Skeletal muscle satellite cell (primary cell): ENCODE data around the gene CNTNAP2.

Source experiments
- H3K27me3 ChIP-seq: 2 replicates; pipeline ENCODE4 v1.7.0; 2013; ENCODE audit warnings: low read length; ENCODE audit not compliant: control insufficient read depth, insufficient read depth
- H3K36me3 ChIP-seq: 2 replicates; pipeline ENCODE4 v1.7.0; 2013; ENCODE audit warnings: mild to moderate bottlenecking, control low read depth, low read length; ENCODE audit not compliant: insufficient read depth
- H3K4me1 ChIP-seq: 2 replicates; pipeline ENCODE4 v1.7.0; 2013; ENCODE audit warnings: low read length; ENCODE audit not compliant: control insufficient read depth, insufficient read depth
- H3K4me2 ChIP-seq: 2 replicates; pipeline ENCODE4 v1.7.0; 2013; ENCODE audit warnings: mild to moderate bottlenecking, low read length
- H3K4me3 ChIP-seq: 2 replicates; pipeline ENCODE4 v1.7.0; 2013; ENCODE audit warnings: low read length
- H3K9ac ChIP-seq: 2 replicates; pipeline ENCODE4 v1.7.0; 2013; ENCODE audit warnings: mild to moderate bottlenecking, low read depth, low read length, moderate library complexity
- H3K9me3 ChIP-seq: replicated peaks from 2 replicates; pipeline ENCODE4 v1.7.0; 2013; ENCODE audit warnings: mild to moderate bottlenecking, control low read depth, low read length

Gene CNTNAP2

DNA sequence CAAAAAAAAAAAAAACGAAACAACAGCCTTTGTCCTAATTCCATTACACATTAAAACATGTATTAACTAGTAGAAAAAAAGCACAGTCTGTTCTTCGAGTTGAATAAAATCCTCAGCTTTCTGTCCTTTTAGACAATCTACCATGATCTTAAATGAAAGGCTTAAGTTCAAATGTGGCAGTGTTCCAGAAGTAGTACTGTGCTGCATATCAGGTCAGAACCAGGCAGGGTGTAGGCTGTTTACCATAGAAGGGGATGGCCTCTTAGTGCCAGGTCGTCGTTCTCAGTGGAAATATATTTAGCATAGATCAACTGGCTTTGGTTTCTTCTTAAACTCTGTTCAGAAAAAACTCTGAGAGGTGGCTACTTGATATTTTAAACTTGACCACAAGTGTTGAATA lies 612.0 kb downstream of the CNTNAP2 start:
- Histone ChIP-seq H3K4me3 (no peak overlapping the region), H3K27me3 (no peaks in the 10 kb centered on the region), H3K4me2 (no peak overlapping the region), H3K9me3 (peaks cover 3% of the 10 kb centered on the region), H3K9ac (no peak overlapping the region), H3K4me1 (no peaks in the 10 kb centered on the region), H3K36me3 (no peaks in the 10 kb centered on the region)

DNA sequence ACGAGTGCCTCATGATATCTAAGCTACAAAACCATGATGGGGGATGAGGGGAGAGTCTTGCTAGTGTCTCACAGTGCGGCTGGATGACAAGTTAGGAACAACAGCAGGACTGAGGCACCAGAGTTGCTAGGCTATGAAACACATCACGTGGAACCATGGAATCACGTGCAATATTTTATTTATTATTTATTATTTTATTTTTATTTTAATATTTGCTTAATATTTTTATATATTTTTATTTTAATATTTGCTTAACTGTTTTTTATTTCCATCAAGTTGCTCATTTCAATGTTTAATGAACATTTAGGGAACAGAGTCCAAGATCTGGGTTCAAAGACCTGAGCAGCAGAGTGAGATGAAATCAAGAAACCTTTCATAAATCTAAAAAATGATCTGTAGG lies 614.6 kb downstream of the CNTNAP2 start:
- H3K9me3 ChIP-seq = peaks cover 3% of the 10 kb centered on the region
- H3K4me2 ChIP-seq = no peak overlapping the region
- no peaks in the 10 kb centered on the region for H3K27me3 ChIP-seq
- H3K9ac ChIP-seq = no peak overlapping the region
- no peaks in the 10 kb centered on the region for H3K4me1 ChIP-seq
- no peak overlapping the region for H3K4me3 ChIP-seq
- H3K36me3 ChIP-seq = no peaks in the 10 kb centered on the region

DNA sequence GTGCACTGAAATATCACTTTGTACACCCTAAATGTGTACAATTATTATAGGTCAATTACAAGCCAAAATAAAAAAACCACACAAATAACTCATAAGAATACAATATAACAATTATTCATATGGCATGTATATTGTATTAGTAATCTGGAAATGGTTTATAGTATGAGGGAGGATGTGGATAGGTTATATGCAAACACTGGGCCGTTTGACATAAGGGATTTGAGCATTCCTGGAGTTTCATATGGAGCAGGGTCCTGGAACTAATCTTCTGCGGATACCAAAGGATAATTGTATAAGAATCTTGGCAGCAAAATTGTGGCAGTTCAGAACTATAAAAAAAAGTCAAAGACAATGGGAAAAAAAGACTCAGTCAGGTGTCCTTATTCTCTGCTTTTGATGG lies 619.4 kb downstream of the CNTNAP2 start:
- no peak overlapping the region for H3K4me2 ChIP-seq
- no peaks in the 10 kb centered on the region for H3K36me3 ChIP-seq
- H3K27me3 ChIP-seq = no peaks in the 10 kb centered on the region
- H3K9me3 ChIP-seq = peaks cover 6% of the 10 kb centered on the region
- H3K9ac ChIP-seq = no peak overlapping the region
- H3K4me1 ChIP-seq = no peaks in the 10 kb centered on the region
- no peak overlapping the region for H3K4me3 ChIP-seq

DNA sequence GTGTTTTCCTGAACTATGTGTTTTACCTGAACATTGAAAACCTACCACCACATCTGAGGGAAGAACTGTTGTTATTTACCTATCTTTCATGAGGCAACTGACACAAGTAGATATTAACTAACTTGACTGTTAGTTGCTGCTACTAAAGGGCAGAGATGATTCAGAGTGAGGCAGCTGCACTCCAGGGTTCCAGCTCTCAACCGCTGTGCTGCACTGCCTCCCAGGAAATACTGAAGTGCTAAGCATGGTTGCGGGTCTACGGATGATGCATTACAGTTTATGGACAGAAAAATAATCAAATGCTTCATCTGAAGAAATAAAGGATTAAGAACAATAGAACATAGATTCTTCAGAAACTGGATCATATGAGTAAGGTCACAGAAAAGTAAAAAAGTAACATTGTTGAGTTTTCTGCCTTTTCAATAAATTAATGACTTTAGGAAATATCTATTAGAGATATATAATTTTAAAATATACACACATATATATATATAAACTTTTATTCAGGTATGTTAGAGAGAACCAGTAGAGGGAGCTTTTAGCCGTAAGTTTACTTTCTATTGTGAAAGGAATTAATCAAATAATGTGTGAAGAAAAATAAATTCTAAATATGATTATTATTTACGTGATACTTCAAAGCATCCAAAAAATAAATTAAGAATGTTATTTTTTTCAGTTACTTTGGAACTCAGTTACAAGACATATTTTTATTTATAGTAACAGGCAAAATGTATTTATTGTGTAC lies 620.0 kb downstream of the CNTNAP2 start:
- H3K9me3 ChIP-seq = peaks cover 11% of the 10 kb centered on the region
- H3K4me2 ChIP-seq = no peak overlapping the region
- no peaks in the 10 kb centered on the region for H3K4me1 ChIP-seq
- H3K27me3 ChIP-seq = no peaks in the 10 kb centered on the region
- H3K9ac ChIP-seq = no peak overlapping the region
- no peak overlapping the region for H3K4me3 ChIP-seq
- no peaks in the 10 kb centered on the region for H3K36me3 ChIP-seq

DNA sequence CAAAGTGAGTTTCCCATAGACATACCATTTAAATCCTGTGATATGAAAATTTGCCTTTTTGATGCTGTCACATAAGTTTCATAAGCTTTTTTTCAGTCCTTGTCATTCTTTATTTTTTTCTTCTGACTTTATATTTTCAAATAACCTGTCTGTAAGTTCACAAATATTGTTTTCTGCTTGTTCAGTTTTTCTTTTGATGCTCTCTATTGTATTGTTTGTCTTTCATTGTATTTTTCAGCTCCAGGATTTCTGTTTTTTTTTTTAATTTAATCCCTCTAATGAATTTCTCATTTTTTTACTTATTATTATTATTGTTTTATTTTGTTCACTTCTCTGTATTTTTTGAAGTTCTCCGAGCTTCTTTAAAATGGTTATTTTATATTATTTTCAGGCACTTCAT lies 623.4 kb downstream of the CNTNAP2 start:
- Histone ChIP-seq H3K4me2 (no peak overlapping the region), H3K4me1 (no peaks in the 10 kb centered on the region), H3K9me3 (peaks cover 11% of the 10 kb centered on the region), H3K27me3 (no peaks in the 10 kb centered on the region), H3K36me3 (no peaks in the 10 kb centered on the region), H3K9ac (no peak overlapping the region), H3K4me3 (no peak overlapping the region)

DNA sequence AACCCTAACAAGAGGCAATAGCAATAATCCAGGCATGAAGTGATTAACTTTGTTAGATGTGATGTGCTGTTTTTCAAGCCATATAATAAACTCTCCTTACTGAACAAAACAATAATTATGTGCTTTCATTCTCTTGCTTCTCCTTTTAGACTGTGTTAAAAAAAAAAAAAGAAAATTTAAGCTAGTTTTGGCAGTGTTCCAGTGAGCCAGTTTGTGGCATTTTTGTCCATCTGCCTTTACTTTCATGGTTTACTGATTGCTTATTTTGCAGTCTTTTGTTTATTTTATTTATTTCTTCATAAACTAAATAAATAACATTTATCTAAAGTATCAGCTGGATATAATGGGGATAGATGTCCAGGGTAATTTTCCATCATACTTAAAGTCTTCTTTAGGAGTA lies 625.3 kb downstream of the CNTNAP2 start:
- Histone ChIP-seq H3K4me3 (no peak overlapping the region), H3K4me1 (no peaks in the 10 kb centered on the region), H3K27me3 (no peaks in the 10 kb centered on the region), H3K9ac (no peak overlapping the region), H3K36me3 (no peaks in the 10 kb centered on the region), H3K9me3 (peaks cover 14% of the 10 kb centered on the region), H3K4me2 (no peak overlapping the region)

DNA sequence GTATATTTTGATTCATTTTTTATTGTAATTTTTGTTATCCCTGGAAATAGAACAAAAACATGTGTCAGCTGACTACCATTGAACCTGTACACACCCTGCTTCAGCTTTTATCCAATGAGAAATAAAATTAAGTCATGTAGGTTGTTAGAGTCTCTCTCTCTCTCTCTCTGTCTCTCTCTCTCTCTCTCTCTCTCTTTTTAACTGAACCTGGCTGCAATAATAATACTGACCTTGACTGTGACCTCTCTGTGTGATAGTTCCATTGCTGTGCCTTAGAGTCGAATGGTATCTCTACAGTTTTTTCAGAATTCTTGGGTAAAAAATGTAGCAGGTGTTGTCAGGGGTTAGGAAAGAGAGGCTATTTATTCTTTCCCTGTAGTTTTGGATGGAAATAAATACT lies 637.8 kb downstream of the CNTNAP2 start:
- Histone ChIP-seq H3K27me3 (no peaks in the 10 kb centered on the region), H3K9me3 (no peaks in the 10 kb centered on the region), H3K36me3 (no peaks in the 10 kb centered on the region), H3K4me1 (no peaks in the 10 kb centered on the region), H3K4me2 (no peak overlapping the region), H3K4me3 (no peak overlapping the region), H3K9ac (no peak overlapping the region)

DNA sequence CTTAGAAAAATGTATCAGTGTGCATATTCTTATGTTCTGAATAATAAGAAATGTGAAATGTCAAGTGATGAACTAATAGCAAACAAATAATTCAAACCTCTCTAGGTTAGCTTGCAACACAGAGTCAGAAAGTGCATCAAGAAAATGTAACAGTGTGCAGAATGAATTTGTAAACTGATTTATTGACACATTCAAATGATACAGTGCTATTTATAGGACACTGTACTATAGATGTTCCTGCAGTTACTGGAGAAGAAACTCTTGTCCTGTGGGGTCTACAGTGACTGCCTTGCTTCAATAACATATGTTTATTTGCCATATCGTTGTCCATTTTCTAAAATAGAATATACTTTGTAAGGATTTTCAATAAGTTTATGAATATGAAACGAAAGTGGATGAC lies 639.0 kb downstream of the CNTNAP2 start:
- no peaks in the 10 kb centered on the region for H3K9me3 ChIP-seq
- no peak overlapping the region for H3K4me2 ChIP-seq
- H3K9ac ChIP-seq = no peak overlapping the region
- H3K36me3 ChIP-seq = no peaks in the 10 kb centered on the region
- H3K4me3 ChIP-seq = no peak overlapping the region
- no peaks in the 10 kb centered on the region for H3K4me1 ChIP-seq
- no peaks in the 10 kb centered on the region for H3K27me3 ChIP-seq

DNA sequence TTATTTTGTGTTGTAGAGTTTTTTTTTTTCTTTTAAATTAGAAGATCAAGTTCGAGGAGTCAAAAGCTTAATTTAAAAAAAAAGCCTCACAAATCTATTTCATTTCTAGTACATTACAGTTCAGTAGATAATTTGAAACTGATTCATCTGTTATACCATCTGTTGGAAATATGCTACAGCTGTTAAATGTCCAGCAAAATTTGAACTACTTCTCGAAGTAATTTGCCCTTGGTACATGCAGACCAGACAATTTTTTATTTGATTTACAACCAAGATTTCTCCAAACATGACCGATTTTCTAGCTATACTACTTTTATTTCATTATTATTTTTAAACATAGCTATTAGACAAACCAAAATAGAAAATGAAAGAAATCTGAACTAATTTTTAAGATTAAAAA lies 647.9 kb downstream of the CNTNAP2 start:
- Histone ChIP-seq H3K27me3 (no peaks in the 10 kb centered on the region), H3K9me3 (no peaks in the 10 kb centered on the region), H3K4me1 (no peaks in the 10 kb centered on the region), H3K4me3 (no peak overlapping the region), H3K9ac (no peak overlapping the region), H3K36me3 (no peaks in the 10 kb centered on the region), H3K4me2 (no peak overlapping the region)

DNA sequence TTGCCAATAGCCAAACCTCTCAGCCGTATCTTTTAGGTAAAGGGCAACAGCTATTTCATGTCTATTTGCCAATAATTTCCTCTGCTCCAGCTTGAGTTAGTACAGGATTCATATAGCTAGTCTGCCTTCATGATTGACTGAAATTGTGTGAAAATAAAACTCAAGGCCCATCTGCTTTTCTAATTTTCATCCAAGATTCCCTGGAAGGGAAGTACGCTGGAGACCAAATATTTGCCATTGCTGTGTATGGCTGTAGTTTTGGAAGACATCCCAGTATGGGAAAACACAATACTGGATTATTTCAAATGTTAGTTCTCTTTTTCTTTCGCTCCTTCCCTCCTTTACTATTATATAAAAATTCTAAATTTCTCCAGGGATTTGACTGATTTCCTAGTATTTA lies 652.4 kb downstream of the CNTNAP2 start:
- no peaks in the 10 kb centered on the region for H3K27me3 ChIP-seq
- H3K4me2 ChIP-seq = no peak overlapping the region
- no peaks in the 10 kb centered on the region for H3K4me1 ChIP-seq
- H3K9ac ChIP-seq = no peak overlapping the region
- no peak overlapping the region for H3K4me3 ChIP-seq
- H3K9me3 ChIP-seq = no peaks in the 10 kb centered on the region
- H3K36me3 ChIP-seq = no peaks in the 10 kb centered on the region

DNA sequence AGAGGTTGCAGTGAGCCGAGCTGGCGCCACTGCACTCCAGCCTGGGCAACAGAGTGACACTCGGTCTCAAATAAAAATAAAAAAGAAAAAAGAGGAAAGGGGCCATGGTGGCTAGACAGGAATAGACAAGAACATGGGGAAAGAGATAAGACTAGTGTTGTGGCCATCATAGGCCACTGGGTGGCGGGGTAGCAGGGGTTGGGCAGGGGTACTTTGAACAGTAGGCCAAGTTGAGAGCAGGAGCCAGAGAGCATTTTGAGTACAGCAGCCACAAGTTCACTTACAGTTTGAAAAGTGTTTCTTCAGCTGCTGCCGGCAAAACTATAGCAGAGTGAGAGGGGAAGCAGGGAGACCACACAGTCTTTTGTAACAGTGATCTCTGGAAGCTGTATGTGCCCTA lies 656.0 kb downstream of the CNTNAP2 start:
- Histone ChIP-seq H3K27me3 (no peaks in the 10 kb centered on the region), H3K9me3 (no peaks in the 10 kb centered on the region), H3K4me1 (no peaks in the 10 kb centered on the region), H3K4me2 (no peak overlapping the region), H3K9ac (no peak overlapping the region), H3K36me3 (no peaks in the 10 kb centered on the region), H3K4me3 (no peak overlapping the region)

DNA sequence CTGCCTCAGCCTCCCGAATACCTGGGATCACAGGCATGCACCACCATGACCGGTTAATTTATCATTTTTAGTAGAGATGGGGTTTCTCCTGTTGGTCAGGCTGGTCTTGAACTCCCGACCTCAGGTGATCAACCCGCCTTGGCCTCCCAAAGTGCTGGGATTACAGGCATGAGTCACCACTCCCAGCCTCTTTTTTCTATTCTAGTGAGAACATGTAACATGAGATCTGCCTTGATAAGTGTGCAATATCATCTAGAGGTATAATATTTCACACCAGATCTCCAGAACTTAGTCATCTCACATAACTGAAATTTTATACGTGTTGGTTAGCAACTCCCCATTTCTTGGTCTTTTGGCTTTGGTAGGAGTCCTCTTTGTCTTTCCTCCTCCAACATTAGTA lies 656.9 kb downstream of the CNTNAP2 start:
- no peaks in the 10 kb centered on the region for H3K36me3 ChIP-seq
- no peaks in the 10 kb centered on the region for H3K27me3 ChIP-seq
- no peak overlapping the region for H3K4me2 ChIP-seq
- H3K4me3 ChIP-seq = no peak overlapping the region
- H3K4me1 ChIP-seq = no peaks in the 10 kb centered on the region
- no peak overlapping the region for H3K9ac ChIP-seq
- no peaks in the 10 kb centered on the region for H3K9me3 ChIP-seq
